ENCODE results near the gene CCDC77. TPM values are rescaled to one million over a fixed set of nuclear protein-coding genes. Genes with fewer than 3 reads are reported as not detected.

Gene CCDC77
- total RNA-seq (2014; rRNA removed; shearing (Covaris generic)) = 26.7 and 26.8 TPM in 2 replicates
- polyA plus RNA-seq (2016; fragmentation: Nextera tagmentation; extraction: Ambion mirVana) = 24.7 and 25.0 TPM in 2 replicates
- long read RNA-seq, transcript CCDC77-202 (12 exons, 2,253 nt) = major isoform, 8 of 32 reads
- long read RNA-seq, partial matches to known transcripts = 9 of 32 reads
- long read RNA-seq, other reads (novel, unspliced or antisense) = 11 of 32 reads

DNA sequence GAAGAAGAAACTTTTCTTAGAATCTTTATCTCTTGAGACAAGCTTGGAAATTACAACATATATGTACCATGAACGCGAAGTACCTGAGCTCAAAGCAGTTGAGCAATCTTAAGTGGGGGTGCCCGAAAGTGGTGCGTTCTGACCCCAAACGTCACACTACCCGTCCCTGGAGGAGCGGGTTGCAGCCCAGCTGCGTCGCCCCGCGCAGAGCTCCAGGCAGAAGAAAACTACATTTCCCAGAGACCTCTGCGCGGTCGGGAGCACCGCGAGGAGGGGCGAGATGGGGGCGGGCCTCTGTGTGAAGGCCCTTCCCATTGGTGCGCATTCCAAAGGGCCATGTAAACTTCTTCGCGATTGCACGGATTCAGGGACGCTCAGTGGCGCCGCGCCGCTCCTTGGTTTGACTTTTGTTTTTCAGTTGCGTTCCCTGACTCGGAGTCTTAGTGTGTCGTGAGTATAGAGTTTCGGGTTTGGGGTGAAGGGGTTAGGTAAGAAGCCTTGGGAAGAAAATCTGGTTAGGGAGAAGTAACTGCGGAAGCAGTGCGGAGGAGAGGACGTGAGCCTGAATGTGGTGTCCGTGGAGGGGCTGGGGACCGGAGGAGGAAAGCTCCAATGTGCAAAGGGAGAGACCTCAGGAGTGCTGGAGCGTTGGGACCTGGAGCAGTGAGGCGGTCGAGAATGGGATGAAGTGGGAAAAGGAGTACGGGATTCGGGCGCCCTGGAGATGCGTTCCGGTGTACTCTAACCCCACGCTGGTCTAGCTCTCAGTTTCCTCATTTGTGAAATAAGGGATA is at the start of gene CCDC77:
Gene CCDC77, plus strand, starts transcription at position 410 of the 794 bp plus-strand sequence. CDS start 7,740 bp downstream, outside the sequence.
- H3K9me3 Mint-ChIP-seq = no peaks in the 10 kb centered on the region
- no peak within 1 kb of the TSS; the same call in 2 of the 3 replicates for H3K4me3 Mint-ChIP-seq

DNA sequence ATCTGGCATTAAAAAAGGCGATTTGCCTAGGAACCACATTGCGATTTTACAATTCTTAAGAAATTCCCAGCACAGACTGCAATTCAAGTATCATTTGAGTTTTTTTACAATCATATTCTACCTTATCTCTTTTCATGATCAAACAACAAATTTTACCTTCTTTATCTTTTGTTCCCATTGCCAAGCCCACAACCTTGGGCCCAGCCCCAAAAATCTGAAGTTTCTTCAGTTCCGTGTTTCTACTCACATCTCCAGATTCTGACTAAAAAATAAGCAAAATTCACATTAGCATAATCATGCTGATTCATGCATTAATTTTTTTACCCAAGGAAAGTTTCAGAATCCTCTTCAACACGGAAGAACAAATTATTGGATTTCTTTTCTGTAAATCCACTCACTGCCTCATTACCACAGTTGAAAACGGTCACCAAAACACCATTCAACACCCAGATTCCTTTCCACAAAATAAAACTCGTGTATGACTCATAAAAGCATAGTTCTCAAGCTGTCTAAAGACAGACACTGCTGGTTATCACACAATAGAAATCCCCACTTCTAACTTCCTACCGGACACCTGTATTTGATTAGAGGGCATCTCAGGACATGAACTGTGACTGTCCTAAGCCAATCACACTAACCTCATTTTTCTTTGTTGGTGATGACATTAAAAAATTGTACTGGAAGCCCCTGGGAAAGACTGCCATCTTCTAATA is 45.0 kb upstream of the CCDC77 start:
- Histone ChIP-seq H3K79me2 (replicated peaks; ENCODE audit: insufficient read depth) (no peaks in the 10 kb centered on the region; the same call in 1 of the 2 replicates), H3K9me2 (ENCODE audit: insufficient read depth) (0 out of 2 replicates have a peak, but pooled peaks cover 1% of the 10 kb centered on the region), H3F3A (replicated peaks; ENCODE audit: low read depth) (no peaks in the 10 kb centered on the region), H3K27ac (ENCODE audit: low read depth) (no peak overlapping the region), H3K36me3 (ENCODE audit: insufficient read depth) (peaks cover 21% of the 10 kb centered on the region), H2AFZ (no peak overlapping the region), H3K27me3 (ENCODE audit: insufficient read depth) (no peaks in the 10 kb centered on the region), H3K4me2 (no peak overlapping the region), H4K20me1 (replicated peaks; ENCODE audit: insufficient read depth) (no peaks in the 10 kb centered on the region), H3K4me1 (ENCODE audit: insufficient read depth) (no peaks in the 10 kb centered on the region), H3K4me3 (no peak overlapping the region)
- Mint-ChIP-seq H3K27me3 (ENCODE audit: insufficient read depth, low read depth, poor library complexity) (no peaks in the 10 kb centered on the region), H3K9me3 (peaks cover 6% of the 10 kb centered on the region; the same call in 2 of the 3 replicates), H3K4me1 (no peaks in the 10 kb centered on the region), H3K4me3 (no peak overlapping the region), H3K27ac (0 out of 2 replicates have a peak overlapping the region, but pooled peaks have one; percentile 56), H3K36me3 (ENCODE audit: low read depth) (peaks cover 74% of the 10 kb centered on the region)
- TF ChIP-seq ZNF114 (CRISPR knock-in tag; IDR thresholded peaks at IDR 0.05) = no peak
- no peak for DNase-seq (ENCODE audit: low spot score)
- no peak for ATAC-seq

More for the DNA sequence above, at the start of gene CCDC77:
- H3F3A ChIP-seq (replicated peaks; ENCODE audit: low read depth) = no peaks in the 10 kb centered on the region
- TF ChIP-seq, protein P1, sequence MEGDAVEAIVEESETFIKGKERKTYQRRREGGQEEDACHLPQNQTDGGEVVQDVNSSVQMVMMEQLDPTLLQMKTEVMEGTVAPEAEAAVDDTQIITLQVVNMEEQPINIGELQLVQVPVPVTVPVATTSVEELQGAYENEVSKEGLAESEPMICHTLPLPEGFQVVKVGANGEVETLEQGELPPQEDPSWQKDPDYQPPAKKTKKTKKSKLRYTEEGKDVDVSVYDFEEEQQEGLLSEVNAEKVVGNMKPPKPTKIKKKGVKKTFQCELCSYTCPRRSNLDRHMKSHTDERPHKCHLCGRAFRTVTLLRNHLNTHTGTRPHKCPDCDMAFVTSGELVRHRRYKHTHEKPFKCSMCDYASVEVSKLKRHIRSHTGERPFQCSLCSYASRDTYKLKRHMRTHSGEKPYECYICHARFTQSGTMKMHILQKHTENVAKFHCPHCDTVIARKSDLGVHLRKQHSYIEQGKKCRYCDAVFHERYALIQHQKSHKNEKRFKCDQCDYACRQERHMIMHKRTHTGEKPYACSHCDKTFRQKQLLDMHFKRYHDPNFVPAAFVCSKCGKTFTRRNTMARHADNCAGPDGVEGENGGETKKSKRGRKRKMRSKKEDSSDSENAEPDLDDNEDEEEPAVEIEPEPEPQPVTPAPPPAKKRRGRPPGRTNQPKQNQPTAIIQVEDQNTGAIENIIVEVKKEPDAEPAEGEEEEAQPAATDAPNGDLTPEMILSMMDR (conservative IDR thresholded peaks at IDR 0.05; ENCODE audit: low read depth in 2 of 2) = peak in 1 of 2 experiments; percentile 29; a peak in 2 of 4 replicates
- TF ChIP-seq STAT1 (IDR thresholded peaks at IDR 0.05; ENCODE audit: unreplicated experiment) (no peak), CREB1 (CRISPR knock-in tag; IDR thresholded peaks at IDR 0.05; ENCODE audit: low read depth) (peak; percentile 76), POLR2AphosphoS5 (IDR thresholded peaks at IDR 0.05; ENCODE audit: low read depth) (peak; percentile 93), ZNF331 (CRISPR knock-in tag; IDR thresholded peaks at IDR 0.05; ENCODE audit: low read depth) (no peak)
- TF ChIP-seq, protein P2, sequence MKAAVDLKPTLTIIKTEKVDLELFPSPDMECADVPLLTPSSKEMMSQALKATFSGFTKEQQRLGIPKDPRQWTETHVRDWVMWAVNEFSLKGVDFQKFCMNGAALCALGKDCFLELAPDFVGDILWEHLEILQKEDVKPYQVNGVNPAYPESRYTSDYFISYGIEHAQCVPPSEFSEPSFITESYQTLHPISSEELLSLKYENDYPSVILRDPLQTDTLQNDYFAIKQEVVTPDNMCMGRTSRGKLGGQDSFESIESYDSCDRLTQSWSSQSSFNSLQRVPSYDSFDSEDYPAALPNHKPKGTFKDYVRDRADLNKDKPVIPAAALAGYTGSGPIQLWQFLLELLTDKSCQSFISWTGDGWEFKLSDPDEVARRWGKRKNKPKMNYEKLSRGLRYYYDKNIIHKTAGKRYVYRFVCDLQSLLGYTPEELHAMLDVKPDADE (IDR thresholded peaks at IDR 0.05) = peak; percentile 90
- Mint-ChIP-seq H3K27me3 (ENCODE audit: insufficient read depth, low read depth, poor library complexity) (no peaks in the 10 kb centered on the region), H3K4me1 (no peaks in the 10 kb centered on the region), H3K27ac (no peak within 1 kb of the TSS), H3K36me3 (ENCODE audit: low read depth) (peaks cover 11% of the 10 kb centered on the region)
- peaks cover 42% of the 10 kb centered on the region for H3K79me2 ChIP-seq (replicated peaks; ENCODE audit: insufficient read depth)
- peak within 1 kb of the TSS; percentile 89 for H2AFZ ChIP-seq
- H3K4me3 ChIP-seq = peak within 1 kb of the TSS; percentile 72
- H3K9me2 ChIP-seq (ENCODE audit: insufficient read depth) = no peaks in the 10 kb centered on the region
- H3K4me1 ChIP-seq (ENCODE audit: insufficient read depth) = peaks cover 4% of the 10 kb centered on the region; the same call in 1 of the 2 replicates
- no peaks in the 10 kb centered on the region; the same call in 1 of the 2 replicates for H3K36me3 ChIP-seq (ENCODE audit: insufficient read depth)
- H3K27me3 ChIP-seq (ENCODE audit: insufficient read depth) = no peaks in the 10 kb centered on the region
- peak within 1 kb of the TSS; percentile 76 for H3K4me2 ChIP-seq
- peak; percentile 97 for DNase-seq (ENCODE audit: low spot score)
- peak within 1 kb of the TSS; percentile 53; the same call in 1 of the 2 replicates for H3K27ac ChIP-seq (ENCODE audit: low read depth)
- H4K20me1 ChIP-seq (replicated peaks; ENCODE audit: insufficient read depth) = peaks cover 9% of the 10 kb centered on the region; the same call in 1 of the 2 replicates
- peak; percentile 97 for ATAC-seq

Measured in GM23338 (cell line).